HL-60 (cell line): ENCODE measurements around the gene DNAJB5.

ENCODE experiments used
- DNase-seq, 2 experiments: peaks; one replicate each; pipeline ENCODE4 v3.0.0-alpha.2; 2010 to 2020; ENCODE audit warnings: low read depth in 1 of 2, low spot score in 1 of 2
- H3K27ac ChIP-seq: fragments of 250-450 bp; sonication (Bioruptor Pico); replicated peaks from 2 replicates; pipeline ENCODE4 v1.5.1; 2020; ENCODE audit warnings: mild to moderate bottlenecking, moderate library complexity
- H3K27me3 ChIP-seq: fragments of 250-450 bp; sonication (Bioruptor Pico); 2 replicates; pipeline ENCODE4 v1.5.1; 2021; ENCODE audit warnings: mild to moderate bottlenecking, moderate library complexity; ENCODE audit not compliant: insufficient read depth, poor library complexity, severe bottlenecking
- H3K4me3 ChIP-seq: replicated peaks from 2 replicates; pipeline ENCODE4 v1.5.1; 2011; ENCODE audit warnings: mild to moderate bottlenecking, control low read depth, low read length; ENCODE audit not compliant: insufficient read depth
- CTCF ChIP-seq: IDR thresholded peaks from one replicate; pipeline ENCODE4 v1.5.1; 2011; ENCODE audit warnings: low read length, control low read depth, inconsistent platforms; ENCODE audit not compliant: insufficient read depth
- GABPA ChIP-seq: IDR thresholded peaks from 2 replicates; pipeline ENCODE4 v1.6.1; 2012; ENCODE audit warnings: low read depth
- POLR2AphosphoS5 ChIP-seq: IDR thresholded peaks from 2 replicates; pipeline ENCODE4 v1.6.1; 2012; ENCODE audit warnings: low read depth
- REST ChIP-seq: IDR thresholded peaks from 2 replicates; pipeline ENCODE4 v1.6.1; 2012; ENCODE audit warnings: low read depth; ENCODE audit not compliant: insufficient replicate concordance
- SPI1 ChIP-seq: IDR thresholded peaks from 2 replicates; pipeline ENCODE4 v1.6.1; 2012; ENCODE audit warnings: low read depth, mild to moderate bottlenecking, borderline replicate concordance

Gene DNAJB5

GRCh38 chr9:34959461-34959860 lies 30.1 kb upstream of the DNAJB5 start:
- peaks cover 35% of the 10 kb centered on the region for H3K27me3 ChIP-seq

GRCh38 chr9:34961574-34962490 lies 27.7 kb upstream of the DNAJB5 start:
- no peak overlapping the region for H3K27ac ChIP-seq
- no peak overlapping the region for H3K4me3 ChIP-seq
- TF ChIP-seq CTCF (no peak), GABPA (no peak), SPI1 (no peak), REST (no peak), POLR2AphosphoS5 (no peak)
- no peak for DNase-seq
- peaks cover 26% of the 10 kb centered on the region for H3K27me3 ChIP-seq

More at GRCh38 chr9:34959461-34959860, 30.1 kb upstream of the DNAJB5 start:
- DNase-seq = no peak
- H3K4me3 ChIP-seq = no peak overlapping the region
- H3K27ac ChIP-seq = no peak overlapping the region
- no peak for TF ChIP-seq REST
- no peak for TF ChIP-seq SPI1
- no peak for TF ChIP-seq POLR2AphosphoS5
- no peak for TF ChIP-seq GABPA
- TF ChIP-seq CTCF = no peak

GRCh38 chr9:34962546-34962945 lies 27.0 kb upstream of the DNAJB5 start:
- Histone ChIP-seq H3K27me3 (peaks cover 24% of the 10 kb centered on the region), H3K27ac (no peak overlapping the region), H3K4me3 (no peak overlapping the region)
- no peak for DNase-seq
- TF ChIP-seq SPI1 (no peak), REST (no peak), GABPA (no peak), CTCF (no peak), POLR2AphosphoS5 (no peak)
